Measurements from ENCODE around the gene STAT4. TPM values are rescaled to one million over a fixed set of nuclear protein-coding genes. Genes with fewer than 3 reads are reported as not detected.

STAT4 gene
- total RNA-seq, 1 donor from 2014 or later = 2.1 TPM

DNA sequence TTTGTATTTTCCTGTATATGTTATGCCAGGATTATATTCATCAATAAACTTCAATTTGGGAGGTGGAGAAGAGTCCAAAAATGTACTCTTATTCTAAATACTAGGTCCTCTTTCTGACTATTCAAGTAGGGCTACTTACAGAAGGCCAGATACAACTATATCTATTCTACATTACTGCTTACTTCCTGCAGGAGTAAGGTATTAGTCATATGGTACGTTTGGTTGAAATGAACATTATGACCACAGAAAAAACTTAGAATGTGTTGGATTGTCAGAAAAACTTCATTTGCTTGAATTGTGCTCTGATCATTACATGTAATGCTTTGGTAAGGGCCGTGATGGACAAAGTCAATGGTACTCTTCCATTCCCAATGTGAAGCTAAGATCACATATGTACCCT is 35.0 kb downstream of the STAT4 start:
- no peaks in the 10 kb centered on the region for H3K36me3 Mint-ChIP-seq
- peaks cover 3% of the 10 kb centered on the region for H3K27me3 Mint-ChIP-seq
- no peak overlapping the region for H3K4me3 Mint-ChIP-seq
- no peak overlapping the region for H3K27ac Mint-ChIP-seq
- TF ChIP-seq, protein P1, sequence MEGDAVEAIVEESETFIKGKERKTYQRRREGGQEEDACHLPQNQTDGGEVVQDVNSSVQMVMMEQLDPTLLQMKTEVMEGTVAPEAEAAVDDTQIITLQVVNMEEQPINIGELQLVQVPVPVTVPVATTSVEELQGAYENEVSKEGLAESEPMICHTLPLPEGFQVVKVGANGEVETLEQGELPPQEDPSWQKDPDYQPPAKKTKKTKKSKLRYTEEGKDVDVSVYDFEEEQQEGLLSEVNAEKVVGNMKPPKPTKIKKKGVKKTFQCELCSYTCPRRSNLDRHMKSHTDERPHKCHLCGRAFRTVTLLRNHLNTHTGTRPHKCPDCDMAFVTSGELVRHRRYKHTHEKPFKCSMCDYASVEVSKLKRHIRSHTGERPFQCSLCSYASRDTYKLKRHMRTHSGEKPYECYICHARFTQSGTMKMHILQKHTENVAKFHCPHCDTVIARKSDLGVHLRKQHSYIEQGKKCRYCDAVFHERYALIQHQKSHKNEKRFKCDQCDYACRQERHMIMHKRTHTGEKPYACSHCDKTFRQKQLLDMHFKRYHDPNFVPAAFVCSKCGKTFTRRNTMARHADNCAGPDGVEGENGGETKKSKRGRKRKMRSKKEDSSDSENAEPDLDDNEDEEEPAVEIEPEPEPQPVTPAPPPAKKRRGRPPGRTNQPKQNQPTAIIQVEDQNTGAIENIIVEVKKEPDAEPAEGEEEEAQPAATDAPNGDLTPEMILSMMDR (conservative IDR thresholded peaks at IDR 0.05) = no peak
- H3K9me3 Mint-ChIP-seq = no peaks in the 10 kb centered on the region
- peaks cover 10% of the 10 kb centered on the region for H3K4me1 Mint-ChIP-seq (ENCODE audit: unreplicated experiment)
- no peak for DNase-seq (ENCODE audit: extremely low spot score, unreplicated experiment)

DNA sequence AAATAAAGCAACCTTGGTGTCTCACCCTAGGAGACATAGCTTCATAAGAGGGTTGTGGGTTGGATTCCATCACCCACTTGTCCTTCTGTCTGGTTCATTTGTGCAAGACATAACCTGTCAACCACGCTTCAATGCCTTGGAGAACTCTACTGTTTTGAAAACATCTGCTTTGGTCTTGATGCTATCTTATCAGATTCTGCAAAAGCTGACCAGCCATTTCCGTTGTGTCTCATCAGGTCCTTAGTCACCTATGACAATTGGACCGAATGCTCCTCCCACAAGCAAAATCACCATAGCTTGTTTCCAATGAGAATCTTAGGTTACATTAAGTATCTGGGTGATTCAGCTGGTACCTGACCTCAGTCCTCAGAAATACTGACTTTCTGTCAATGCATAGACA is 35.4 kb downstream of the STAT4 start:
- Mint-ChIP-seq H3K9me3 (no peaks in the 10 kb centered on the region), H3K27ac (no peak overlapping the region), H3K27me3 (peaks cover 4% of the 10 kb centered on the region), H3K36me3 (no peaks in the 10 kb centered on the region), H3K4me1 (ENCODE audit: unreplicated experiment) (peaks cover 10% of the 10 kb centered on the region), H3K4me3 (no peak overlapping the region)
- DNase-seq (ENCODE audit: extremely low spot score, unreplicated experiment) = no peak
- TF ChIP-seq, protein P1 (conservative IDR thresholded peaks at IDR 0.05) = no peak

DNA sequence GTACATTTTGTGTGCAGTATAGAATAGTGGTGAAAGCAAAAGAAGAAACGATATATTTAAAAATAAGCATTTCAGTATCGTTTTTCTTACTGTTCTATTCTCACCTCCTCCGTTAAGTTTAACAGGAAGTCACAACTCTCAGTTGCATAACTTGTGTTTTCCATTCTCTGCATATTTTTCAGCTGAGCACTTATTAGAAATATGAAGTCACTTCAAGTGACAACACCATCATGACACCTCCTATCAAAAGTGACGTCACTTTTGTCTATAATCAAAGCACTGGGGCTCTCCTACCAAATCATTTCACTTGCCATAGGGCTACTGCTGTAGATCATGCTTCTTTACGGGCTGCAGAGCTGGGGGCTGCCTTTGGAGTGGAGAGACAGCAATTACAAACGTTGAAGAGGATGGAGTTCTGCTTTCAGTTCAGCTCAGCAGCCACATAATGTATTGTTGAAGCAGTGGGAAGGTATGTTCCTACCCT is 36.3 kb downstream of the STAT4 start:
- peaks cover 8% of the 10 kb centered on the region for H3K27me3 Mint-ChIP-seq
- no peaks in the 10 kb centered on the region for H3K9me3 Mint-ChIP-seq
- no peak for DNase-seq (ENCODE audit: extremely low spot score, unreplicated experiment)
- H3K36me3 Mint-ChIP-seq = no peaks in the 10 kb centered on the region
- no peak overlapping the region for H3K4me3 Mint-ChIP-seq
- TF ChIP-seq, protein P1 (conservative IDR thresholded peaks at IDR 0.05) = no peak
- H3K4me1 Mint-ChIP-seq (ENCODE audit: unreplicated experiment) = peaks cover 10% of the 10 kb centered on the region
- no peak overlapping the region for H3K27ac Mint-ChIP-seq

DNA sequence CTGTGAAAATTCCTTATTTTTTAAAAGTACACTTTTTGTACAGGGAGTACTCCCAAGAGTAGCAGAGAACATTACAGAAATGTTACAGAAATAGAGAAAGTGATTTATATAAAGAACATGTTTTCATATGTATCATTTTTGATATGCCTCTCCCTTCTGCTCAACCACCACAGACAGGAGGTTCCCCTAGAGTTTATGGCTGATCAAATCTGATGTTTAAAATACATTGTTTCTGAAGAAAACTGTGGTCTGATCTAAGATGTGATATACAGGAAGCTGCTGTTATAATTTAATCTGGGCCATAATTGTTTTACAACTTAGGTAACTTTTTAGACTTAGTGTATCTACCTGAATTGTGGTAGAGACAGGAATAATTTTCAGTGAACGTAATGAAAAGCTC is 37.0 kb downstream of the STAT4 start:
- Mint-ChIP-seq H3K9me3 (no peaks in the 10 kb centered on the region), H3K4me3 (no peak overlapping the region), H3K4me1 (ENCODE audit: unreplicated experiment) (peaks cover 10% of the 10 kb centered on the region), H3K27ac (no peak overlapping the region), H3K27me3 (peaks cover 8% of the 10 kb centered on the region), H3K36me3 (no peaks in the 10 kb centered on the region)
- TF ChIP-seq, protein P1 (conservative IDR thresholded peaks at IDR 0.05) = no peak
- DNase-seq (ENCODE audit: extremely low spot score, unreplicated experiment) = no peak

GRCh38 chr2:191112448-191112901 is 38.3 kb downstream of the STAT4 start:
- no peaks in the 10 kb centered on the region for H3K9me3 Mint-ChIP-seq
- H3K4me1 Mint-ChIP-seq (ENCODE audit: unreplicated experiment) = peaks cover 10% of the 10 kb centered on the region
- TF ChIP-seq, protein P1 (conservative IDR thresholded peaks at IDR 0.05) = no peak
- no peak overlapping the region for H3K4me3 Mint-ChIP-seq
- no peak overlapping the region for H3K27ac Mint-ChIP-seq
- peaks cover 8% of the 10 kb centered on the region for H3K27me3 Mint-ChIP-seq
- no peak for DNase-seq (ENCODE audit: extremely low spot score, unreplicated experiment)
- H3K36me3 Mint-ChIP-seq = no peaks in the 10 kb centered on the region

GRCh38 chr2:191109888-191110287 is 40.9 kb downstream of the STAT4 start:
- H3K36me3 Mint-ChIP-seq = no peaks in the 10 kb centered on the region
- peaks cover 8% of the 10 kb centered on the region for H3K27me3 Mint-ChIP-seq
- no peak overlapping the region for H3K27ac Mint-ChIP-seq
- H3K9me3 Mint-ChIP-seq = no peaks in the 10 kb centered on the region
- no peaks in the 10 kb centered on the region for H3K4me1 Mint-ChIP-seq (ENCODE audit: unreplicated experiment)
- no peak for DNase-seq (ENCODE audit: extremely low spot score, unreplicated experiment)
- H3K4me3 Mint-ChIP-seq = no peak overlapping the region
- TF ChIP-seq, protein P1 (conservative IDR thresholded peaks at IDR 0.05) = no peak

All from type B pancreatic cell (in vitro differentiated cells).